Duodenal mucosa (tissue), 2 donors: ENCODE measurements around the gene MTCL1.

Experiments
- H3K27ac ChIP-seq: one replicate; pipeline ENCODE4 v1.7.0; 2013; ENCODE audit warnings: low read depth, low read length
- H3K27me3 ChIP-seq, 2 donors: one replicate each; pipeline ENCODE4 v1.7.0; 2013; ENCODE audit warnings: low read length in 2 of 2, control low read depth in 1 of 2; ENCODE audit not compliant: insufficient read depth in 2 of 2, control insufficient read depth in 1 of 2
- H3K36me3 ChIP-seq, 2 donors: one replicate each; pipeline ENCODE4 v1.7.0; 2013; ENCODE audit warnings: low read length in 2 of 2, control low read depth in 1 of 2; ENCODE audit not compliant: insufficient read depth in 2 of 2, control insufficient read depth in 1 of 2
- H3K4me1 ChIP-seq, 2 donors: one replicate each; pipeline ENCODE4 v1.7.0; 2013; ENCODE audit warnings: low read length in 2 of 2, control low read depth in 1 of 2; ENCODE audit not compliant: insufficient read depth in 2 of 2, control insufficient read depth in 1 of 2
- H3K4me3 ChIP-seq, 2 donors: one replicate each; pipeline ENCODE4 v1.7.0; 2013; ENCODE audit warnings: low read length in 2 of 2, low read depth in 1 of 2
- H3K9ac ChIP-seq, 2 donors: one replicate each; pipeline ENCODE4 v1.7.0; 2013; ENCODE audit warnings: low read length in 2 of 2, low read depth in 1 of 2
- H3K9me3 ChIP-seq, 2 donors: one replicate each; pipeline ENCODE4 v1.7.0; 2013; ENCODE audit warnings: low read length in 2 of 2, control low read depth in 1 of 2; ENCODE audit not compliant: control insufficient read depth in 1 of 2

The MTCL1 gene

GRCh38 chr18:8741532-8741931, 36.2 kb downstream of the MTCL1 start:
- Histone ChIP-seq H3K9me3 (no peaks in the 10 kb centered on the region), H3K27ac (no peak overlapping the region), H3K9ac (no peak overlapping the region), H3K27me3 (no peaks in the 10 kb centered on the region), H3K36me3 (no peaks in the 10 kb centered on the region), H3K4me3 (no peak overlapping the region), H3K4me1 (peaks cover 2 to 6% of the 10 kb centered on the region in 2 donors)

GRCh38 chr18:8742387-8743361, 37.3 kb downstream of the MTCL1 start:
- no peaks in the 10 kb centered on the region for H3K36me3 ChIP-seq
- no peak overlapping the region for H3K9ac ChIP-seq
- no peaks in the 10 kb centered on the region for H3K9me3 ChIP-seq
- peaks cover 2 to 6% of the 10 kb centered on the region in 2 donors for H3K4me1 ChIP-seq
- H3K27me3 ChIP-seq: no peaks in the 10 kb centered on the region
- H3K27ac ChIP-seq: no peak overlapping the region
- no peak overlapping the region for H3K4me3 ChIP-seq

DNA sequence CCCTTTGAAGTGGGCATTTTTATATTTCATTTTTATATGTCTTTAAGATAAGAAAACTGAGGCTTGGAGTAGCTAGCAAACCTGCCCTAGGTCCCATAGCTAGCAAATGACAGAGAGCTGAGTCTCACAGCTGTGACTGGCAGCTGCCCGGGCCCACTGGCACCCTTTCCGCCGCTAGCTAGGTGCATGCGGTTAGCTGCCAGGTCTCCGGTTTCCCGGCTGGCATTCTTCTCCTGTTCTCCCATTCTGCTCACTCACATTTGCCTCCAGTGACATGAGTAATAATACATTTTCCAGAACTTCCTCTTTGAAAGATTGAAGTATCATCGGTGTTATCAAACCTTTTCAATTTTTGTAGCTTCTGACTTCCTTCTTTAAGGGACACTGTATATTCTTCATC, 38.7 kb downstream of the MTCL1 start:
- no peaks in the 10 kb centered on the region for H3K9me3 ChIP-seq
- no peak overlapping the region for H3K4me3 ChIP-seq
- no peak overlapping the region for H3K27ac ChIP-seq
- H3K27me3 ChIP-seq: no peaks in the 10 kb centered on the region
- no peaks in the 10 kb centered on the region for H3K36me3 ChIP-seq
- H3K9ac ChIP-seq: no peak overlapping the region
- peaks cover 2 to 6% of the 10 kb centered on the region in 2 donors for H3K4me1 ChIP-seq

GRCh38 chr18:8744656-8745055, 39.3 kb downstream of the MTCL1 start:
- Histone ChIP-seq H3K27ac (no peak overlapping the region), H3K36me3 (no peaks in the 10 kb centered on the region), H3K4me1 (peaks cover 2 to 6% of the 10 kb centered on the region in 2 donors), H3K27me3 (no peaks in the 10 kb centered on the region), H3K4me3 (no peak overlapping the region), H3K9ac (no peak overlapping the region), H3K9me3 (no peaks in the 10 kb centered on the region)

DNA sequence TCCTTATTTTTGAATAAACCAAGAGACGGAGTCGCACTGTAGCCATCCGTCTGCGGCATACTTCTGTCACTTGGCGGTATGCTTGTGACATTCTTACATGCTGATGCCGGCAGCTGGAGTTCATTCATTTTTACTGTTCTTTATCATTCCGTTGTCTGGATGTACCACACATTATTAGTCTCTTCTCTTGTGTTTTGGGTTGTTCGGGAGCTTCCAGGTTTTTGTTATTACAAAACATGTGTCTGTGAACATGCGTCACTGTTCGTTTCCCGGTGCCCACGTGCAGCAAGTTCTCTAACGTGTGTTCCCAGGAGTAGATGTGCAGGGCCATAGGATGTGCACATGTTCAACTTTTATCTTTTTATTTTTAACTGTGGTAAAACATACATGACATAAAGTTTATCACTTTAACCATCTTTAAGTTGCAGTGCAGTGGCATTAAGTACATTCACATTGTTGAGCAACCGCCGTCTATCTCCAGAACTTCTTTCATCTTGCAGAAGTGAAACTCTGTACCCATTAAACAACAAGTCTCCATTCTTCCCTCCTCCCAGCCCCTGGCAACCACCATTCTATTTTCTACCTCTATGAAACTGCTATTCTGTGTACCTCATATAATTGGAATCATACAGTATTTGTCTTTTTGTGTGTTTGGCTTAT, 40.1 kb downstream of the MTCL1 start:
- Histone ChIP-seq H3K9ac (no peak overlapping the region), H3K36me3 (no peaks in the 10 kb centered on the region), H3K4me1 (peaks cover 2 to 6% of the 10 kb centered on the region in 2 donors), H3K9me3 (no peaks in the 10 kb centered on the region), H3K27ac (no peak overlapping the region), H3K27me3 (no peaks in the 10 kb centered on the region), H3K4me3 (no peak overlapping the region)

DNA sequence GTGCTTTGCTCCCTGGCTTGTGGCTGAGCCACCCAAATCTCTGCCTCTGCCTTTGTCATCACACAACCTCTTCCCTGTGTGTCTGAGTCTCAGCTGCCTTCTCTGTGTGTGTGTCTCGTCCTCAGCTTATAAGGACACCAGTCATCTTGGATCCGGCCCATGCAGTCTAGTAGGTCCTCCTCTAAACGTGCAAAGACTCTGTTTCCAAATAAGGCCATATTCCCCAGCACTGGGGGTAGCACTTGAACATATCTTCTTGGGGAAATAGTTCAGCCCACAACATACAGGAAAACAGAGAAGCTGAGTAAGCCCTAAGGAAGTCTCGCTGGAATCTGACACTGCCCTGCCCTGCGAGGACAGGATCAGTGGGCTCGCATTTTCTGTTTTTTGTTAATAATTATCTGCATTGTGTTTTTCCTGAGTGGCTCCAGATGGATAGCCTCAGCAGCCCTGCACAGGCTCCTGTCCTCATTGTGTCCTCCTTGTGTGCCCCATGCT, 42.1 kb downstream of the MTCL1 start:
- Histone ChIP-seq H3K27ac (peak overlapping the region; percentile 30), H3K4me1 (peaks cover 2 to 10% of the 10 kb centered on the region in 2 donors), H3K9ac (no peak overlapping the region), H3K4me3 (no peak overlapping the region), H3K9me3 (no peaks in the 10 kb centered on the region), H3K27me3 (no peaks in the 10 kb centered on the region), H3K36me3 (no peaks in the 10 kb centered on the region)

DNA sequence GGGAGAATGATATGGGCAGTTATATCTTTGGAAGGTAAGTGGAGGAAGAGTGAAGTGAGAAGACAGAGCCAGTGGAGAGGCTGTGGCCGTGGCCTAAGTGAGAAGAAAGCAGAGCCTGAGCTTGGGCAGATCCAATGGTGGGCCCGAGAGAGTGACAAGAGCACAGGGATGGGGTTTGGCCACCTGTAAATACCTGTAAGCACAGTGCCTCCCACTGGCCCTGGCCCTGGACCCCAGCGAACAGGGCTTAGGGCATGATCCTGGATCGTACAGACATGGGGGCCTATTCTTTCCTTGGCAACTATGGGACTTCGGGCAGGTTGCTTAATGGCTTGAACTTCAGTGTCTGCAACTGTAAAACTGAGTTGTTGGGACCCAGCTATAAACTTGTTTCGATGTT, 44.1 kb downstream of the MTCL1 start:
- Histone ChIP-seq H3K4me1 (peaks cover 0 to 4% of the 10 kb centered on the region in 2 donors), H3K9me3 (no peaks in the 10 kb centered on the region), H3K4me3 (no peak overlapping the region), H3K27me3 (no peaks in the 10 kb centered on the region), H3K27ac (no peak overlapping the region), H3K9ac (no peak overlapping the region), H3K36me3 (no peaks in the 10 kb centered on the region)

DNA sequence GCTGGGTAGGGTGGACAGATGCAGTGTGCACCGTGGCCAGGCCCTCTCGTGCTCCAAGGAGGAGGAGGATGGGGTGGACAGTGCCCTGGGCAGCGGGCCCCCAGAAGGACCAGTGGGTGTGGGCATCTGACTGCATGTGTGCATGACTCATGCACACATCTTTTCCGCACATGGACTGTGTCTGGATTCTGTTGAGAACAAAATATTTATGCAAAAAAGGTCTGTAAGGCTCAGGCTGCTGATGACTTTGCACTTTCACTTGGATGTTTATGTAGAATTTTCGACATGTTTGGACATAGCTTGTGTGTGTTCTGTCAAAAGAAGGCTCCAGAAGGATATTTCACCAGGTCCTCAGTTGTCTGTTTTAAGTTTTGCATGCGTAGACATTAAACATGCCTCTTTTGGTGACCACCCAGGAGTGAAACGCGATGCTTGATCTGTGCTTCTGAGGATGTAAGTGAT, 45.6 kb downstream of the MTCL1 start:
- Histone ChIP-seq H3K9me3 (no peaks in the 10 kb centered on the region), H3K27me3 (no peaks in the 10 kb centered on the region), H3K4me1 (peaks cover 8 to 9% of the 10 kb centered on the region in 2 donors), H3K9ac (no peak overlapping the region), H3K4me3 (no peak overlapping the region), H3K27ac (no peak overlapping the region), H3K36me3 (no peaks in the 10 kb centered on the region)

- Histone ChIP-seq H3K9me3 (no peaks in the 10 kb centered on the region), H3K27me3 (no peaks in the 10 kb centered on the region), H3K27ac (no peak overlapping the region), H3K4me3 (no peak overlapping the region), H3K36me3 (no peaks in the 10 kb centered on the region), H3K9ac (no peak overlapping the region), H3K4me1 (peaks cover 8 to 9% of the 10 kb centered on the region in 2 donors)
These were observed 46.3 kb downstream of the MTCL1 start for GRCh38 chr18:8751692-8752091.

GRCh38 chr18:8752329-8752728, 47.0 kb downstream of the MTCL1 start:
- Histone ChIP-seq H3K4me1 (peaks cover 8 to 9% of the 10 kb centered on the region in 2 donors), H3K4me3 (no peak overlapping the region), H3K36me3 (no peaks in the 10 kb centered on the region), H3K9ac (no peak overlapping the region), H3K27me3 (no peaks in the 10 kb centered on the region), H3K9me3 (no peaks in the 10 kb centered on the region), H3K27ac (no peak overlapping the region)
